NCI-H524 (cell line): Measurements from ENCODE around the gene GDF11.

Experiments
- DNase-seq, 2 experiments: peaks; one replicate each; lab custom pipeline; 2025; lab: John Stamatoyannopoulos, UW

Gene GDF11

GRCh38 chr12:55723516-55724225, 19.3 kb upstream of the GDF11 start:
- no peak for DNase-seq

- DNase-seq: peak; percentile 45 to 63
These were observed 18.5 kb upstream of the GDF11 start for GRCh38 chr12:55724226-55724939.

GRCh38 chr12:55724940-55725309, 18.0 kb upstream of the GDF11 start:
- peak; percentile 12 to 49 for DNase-seq

- DNase-seq: no peak
These were observed 17.4 kb upstream of the GDF11 start for GRCh38 chr12:55725556-55725955.

- DNase-seq: no peak
These were observed 16.0 kb upstream of the GDF11 start for GRCh38 chr12:55726971-55727370.

GRCh38 chr12:55727643-55728185, 15.2 kb upstream of the GDF11 start:
- DNase-seq: no peak

- DNase-seq: peak in 1 of 2 experiments; percentile 30
These were observed 14.6 kb upstream of the GDF11 start for GRCh38 chr12:55728186-55728938.

- peak; percentile 85 to 91 for DNase-seq
These were observed 13.7 kb upstream of the GDF11 start, which contains the start of gene CD63 for GRCh38 chr12:55728939-55729818. CD63 (minus strand) TSS chr12:55729009; CDS start chr12:55728341, 668 bp downstream.

GRCh38 chr12:55729819-55730818, 12.8 kb upstream of the GDF11 start:
- DNase-seq: peak; percentile 48 to 65

- DNase-seq: no peak
These were observed 10.6 kb upstream of the GDF11 start for GRCh38 chr12:55732288-55732687.

- no peak for DNase-seq
These were observed 9.8 kb upstream of the GDF11 start for GRCh38 chr12:55733021-55733555.

GRCh38 chr12:55733858-55734257, 9.1 kb upstream of the GDF11 start:
- DNase-seq: no peak

- DNase-seq: no peak
These were observed 8.3 kb upstream of the GDF11 start for GRCh38 chr12:55734595-55734994.

- DNase-seq: no peak
These were observed 6.8 kb upstream of the GDF11 start for GRCh38 chr12:55736076-55736475.

- DNase-seq: peak; percentile 71 to 89
These were observed 5.9 kb upstream of the GDF11 start for GRCh38 chr12:55736780-55737580.

- DNase-seq: peak; percentile 50 to 56
These were observed 5.3 kb upstream of the GDF11 start for GRCh38 chr12:55737581-55738122.

- DNase-seq: peak; percentile 90 to 93
These were observed 4.5 kb upstream of the GDF11 start for GRCh38 chr12:55738123-55739024.

- no peak for DNase-seq
These were observed 3.9 kb upstream of the GDF11 start for GRCh38 chr12:55739025-55739378.
